NCI-H1048 (cell line): ENCODE results near the gene MPRIP.
"Not testable (repeated sequence)": the region's sequence is repeated elsewhere in the genome, so short reads cannot be mapped to it uniquely, and the experiment has no call there.

Source experiments
- DNase-seq: peaks from one replicate; lab custom pipeline; 2025; lab: John Stamatoyannopoulos, UW

Gene MPRIP

GRCh38 chr17:17127730-17128291, 85.6 kb downstream of the MPRIP start:
- no peak for DNase-seq

GRCh38 chr17:17128476-17129075, 86.3 kb downstream of the MPRIP start:
- DNase-seq = no peak

- no peak for DNase-seq
These were observed 87.2 kb downstream of the MPRIP start for GRCh38 chr17:17129466-17129865.

GRCh38 chr17:17130077-17130844, 88.0 kb downstream of the MPRIP start:
- DNase-seq = no peak

- DNase-seq = no peak
These were observed 89.6 kb downstream of the MPRIP start for GRCh38 chr17:17131839-17132238.

- no peak for DNase-seq
These were observed 90.5 kb downstream of the MPRIP start for GRCh38 chr17:17132746-17133145.

- no peak for DNase-seq
These were observed 92.0 kb downstream of the MPRIP start for GRCh38 chr17:17134051-17134956.

GRCh38 chr17:17134957-17135333, 92.7 kb downstream of the MPRIP start:
- DNase-seq = no peak

GRCh38 chr17:17136221-17136620, 94.0 kb downstream of the MPRIP start:
- DNase-seq = not testable (repeated sequence)

- no peak for DNase-seq
These were observed 95.7 kb downstream of the MPRIP start for GRCh38 chr17:17137731-17138585.

GRCh38 chr17:17139972-17140589, 97.8 kb downstream of the MPRIP start:
- DNase-seq = no peak

GRCh38 chr17:17140590-17140980, 98.3 kb downstream of the MPRIP start:
- no peak for DNase-seq

- DNase-seq = no peak
These were observed 99.0 kb downstream of the MPRIP start for GRCh38 chr17:17141279-17141678.

GRCh38 chr17:17141860-17142552, 99.7 kb downstream of the MPRIP start:
- DNase-seq = no peak

- DNase-seq = no peak
These were observed 100.3 kb downstream of the MPRIP start for GRCh38 chr17:17142556-17142955.

- no peak for DNase-seq
These were observed 101.2 kb downstream of the MPRIP start for GRCh38 chr17:17143501-17143900.

GRCh38 chr17:17144061-17144460, 101.8 kb downstream of the MPRIP start:
- no peak for DNase-seq

GRCh38 chr17:17144916-17145665, 102.8 kb downstream of the MPRIP start:
- DNase-seq = no peak

GRCh38 chr17:17146786-17147406, 104.6 kb downstream of the MPRIP start:
- no peak for DNase-seq
